GM21381 (cell line): Measurements from ENCODE around the gene SPATS2L.

Source experiments
- ATAC-seq: cut with Tn5 transposase; IDR thresholded peaks from one replicate; pipeline ENCODE4 v1.9.1; 2021; ENCODE audit warnings: mild to moderate bottlenecking, moderate library complexity; ENCODE audit not compliant: unreplicated experiment

SPATS2L gene

GRCh38 chr2:200373973-200374416, 67.5 kb downstream of the SPATS2L start:
- peak; percentile 82 for ATAC-seq

- ATAC-seq = no peak
Observed at GRCh38 chr2:200376513-200377354, 70.2 kb downstream of the SPATS2L start.

- ATAC-seq = no peak
Observed at GRCh38 chr2:200377355-200378336, 71.2 kb downstream of the SPATS2L start.

- no peak for ATAC-seq
Observed at GRCh38 chr2:200378652-200379290, 72.3 kb downstream of the SPATS2L start.

- ATAC-seq = no peak
Observed at GRCh38 chr2:200379481-200380090, 73.1 kb downstream of the SPATS2L start.

GRCh38 chr2:200380091-200380561, 73.6 kb downstream of the SPATS2L start:
- ATAC-seq = no peak

- peak; percentile 43 for ATAC-seq
Observed at GRCh38 chr2:200380833-200381542, 74.5 kb downstream of the SPATS2L start.

GRCh38 chr2:200382874-200383273, 76.4 kb downstream of the SPATS2L start:
- no peak for ATAC-seq

GRCh38 chr2:200383380-200384110, 77.1 kb downstream of the SPATS2L start:
- ATAC-seq = peak; percentile 68

- no peak for ATAC-seq
Observed at GRCh38 chr2:200385063-200385635, 78.7 kb downstream of the SPATS2L start.

GRCh38 chr2:200393191-200393590, 86.7 kb downstream of the SPATS2L start:
- no peak for ATAC-seq

GRCh38 chr2:200394045-200394444, 87.6 kb downstream of the SPATS2L start:
- no peak for ATAC-seq

GRCh38 chr2:200396781-200397242, 90.3 kb downstream of the SPATS2L start:
- no peak for ATAC-seq

GRCh38 chr2:200397785-200398184, 91.3 kb downstream of the SPATS2L start:
- ATAC-seq = no peak

GRCh38 chr2:200399046-200399445, 92.6 kb downstream of the SPATS2L start:
- ATAC-seq = no peak

- ATAC-seq = no peak
Observed at GRCh38 chr2:200399636-200400035, 93.1 kb downstream of the SPATS2L start.

- no peak for ATAC-seq
Observed at GRCh38 chr2:200403814-200404213, 97.3 kb downstream of the SPATS2L start.

GRCh38 chr2:200404615-200405014, 98.1 kb downstream of the SPATS2L start:
- no peak for ATAC-seq
